Muscle of arm (tissue), 14 donors: ENCODE results near the gene ZNF287. TPM values are rescaled to one million over a fixed set of nuclear protein-coding genes. Genes with fewer than 3 reads are reported as not detected.
"Not testable (repeated sequence)": the region's sequence is repeated elsewhere in the genome, so short reads cannot be mapped to it uniquely, and the experiment has no call there.

ENCODE experiments used
- DNase-seq: peaks from one replicate; pipeline ENCODE4 v3.0.0-alpha.2; 2013
- long read RNA-seq, 11 donors: transcript quantifications; one replicate each; lab custom pipeline, GENCODE V29; 2026
- polyA plus RNA-seq, 12 donors: library from polyadenylated mRNA; unstranded; fragments of 120-200 nt; gene quantifications; one replicate each; pipeline ENCODE4 v1.2.1, GENCODE V29; 2013; ENCODE audit not compliant: insufficient read length in 12 of 12

Gene ZNF287
- polyA plus RNA-seq: 1 to 10 TPM in 11 of 12 donors, not detected in 1; 5.0 to 8.2 (median 6.6) TPM
- long read RNA-seq, donor 1: 0 reads
- long read RNA-seq, donor 2, partial matches to known transcripts: 0 of 1 reads
- long read RNA-seq, donor 2, other reads (novel, unspliced or antisense): 0 of 1 reads
- long read RNA-seq, donor 3, partial matches to known transcripts: 0 of 1 reads
- long read RNA-seq, donor 3, other reads (novel, unspliced or antisense): 0 of 1 reads
- long read RNA-seq, donor 4, partial matches to known transcripts: 0 of 1 reads
- long read RNA-seq, donor 4, other reads (novel, unspliced or antisense): 0 of 1 reads
- long read RNA-seq, donor 5, partial matches to known transcripts: 0 of 3 reads
- long read RNA-seq, donor 5, other reads (novel, unspliced or antisense): 0 of 3 reads
- long read RNA-seq, donor 6: 0 reads
- long read RNA-seq, donor 7: 0 reads
- long read RNA-seq, donor 8, partial matches to known transcripts: 0 of 3 reads
- long read RNA-seq, donor 8, other reads (novel, unspliced or antisense): 0 of 3 reads
- long read RNA-seq, donor 9: 0 reads
- long read RNA-seq, donor 10, partial matches to known transcripts: 0 of 3 reads
- long read RNA-seq, donor 10, other reads (novel, unspliced or antisense): 0 of 3 reads
- long read RNA-seq, donor 11, partial matches to known transcripts: 0 of 3 reads
- long read RNA-seq, donor 11, other reads (novel, unspliced or antisense): 0 of 3 reads

- peak; percentile 95 for DNase-seq
These were observed at the start of gene ZNF287 for GRCh38 chr17:16568541-16569357. Gene ZNF287 (minus strand): TSS chr17:16569204. CDS start chr17:16567731, 1,473 bp downstream.

- no peak for DNase-seq
These were observed 48.6 kb upstream of the ZNF287 start for GRCh38 chr17:16617481-16618060.

GRCh38 chr17:16599537-16599936 lies 30.5 kb upstream of the ZNF287 start:
- DNase-seq: no peak

- DNase-seq: no peak
These were observed 24.5 kb upstream of the ZNF287 start for GRCh38 chr17:16593356-16594102.

- DNase-seq: peak; percentile 91
These were observed 20.3 kb upstream of the ZNF287 start for GRCh38 chr17:16589097-16589969.

GRCh38 chr17:16585796-16586195 lies 16.8 kb upstream of the ZNF287 start:
- DNase-seq: no peak

- peak; percentile 93 for DNase-seq
These were observed 15.4 kb upstream of the ZNF287 start for GRCh38 chr17:16584273-16584995.

GRCh38 chr17:16583781-16584180 lies 14.8 kb upstream of the ZNF287 start:
- DNase-seq: no peak

GRCh38 chr17:16573466-16573865 lies 4.5 kb upstream of the ZNF287 start:
- DNase-seq: no peak

- DNase-seq: no peak
These were observed 331 bp upstream of the ZNF287 start for GRCh38 chr17:16569358-16569712.

GRCh38 chr17:16552637-16553045 lies 16.4 kb downstream of the ZNF287 start:
- DNase-seq: no peak

- DNase-seq: no peak
These were observed 16.9 kb downstream of the ZNF287 start for GRCh38 chr17:16551878-16552636.

GRCh38 chr17:16537130-16537458 lies 31.9 kb downstream of the ZNF287 start:
- DNase-seq: no peak

- DNase-seq: no peak
These were observed 34.8 kb downstream of the ZNF287 start for GRCh38 chr17:16534236-16534635.

- no peak for DNase-seq
These were observed 39.1 kb downstream of the ZNF287 start for GRCh38 chr17:16529906-16530305.

- no peak for DNase-seq
These were observed 41.7 kb downstream of the ZNF287 start for GRCh38 chr17:16527298-16527697.

- DNase-seq: not testable (repeated sequence)
These were observed 43.4 kb downstream of the ZNF287 start for GRCh38 chr17:16525556-16525955.

- DNase-seq: peak; percentile 89
These were observed 47.8 kb downstream of the ZNF287 start for GRCh38 chr17:16521070-16521727.
